Endothelial cell of umbilical vein (primary cell): ENCODE results near the gene GDI1. TPM values are rescaled to one million over a fixed set of nuclear protein-coding genes. Genes with fewer than 3 reads are reported as not detected.

Source experiments
- BruUV-seq: library from RNA; stranded (reverse); fragments of 400-500 nt; replicated peaks from 2 replicates; lab custom pipeline; 2021; lab: Mats Ljungman, UMichigan
- CTCF ChIA-PET: fragments of 300-600, 350-600 bp; sonication (Branson Sonifier 250); formaldehyde crosslinking; loops from one replicate; lab custom pipeline; 2021; ENCODE audit warnings: antibody characterized with exemption, inconsistent platforms; lab: Charles Lee
- POLR2A ChIA-PET: fragments of 300-600, 350-600 bp; sonication (Branson Sonifier 250); formaldehyde crosslinking; loops from one replicate; lab custom pipeline; 2021; ENCODE audit warnings: antibody characterized with exemption, inconsistent platforms; lab: Charles Lee
- DNase-seq: peaks from one replicate; pipeline ENCODE4 v3.0.0-alpha.2; 2011; ENCODE audit warnings: low read depth, low spot score
- FAIRE-seq: peaks from 2 replicates; lab custom pipeline; 2011; peaks lifted over from hg19 to GRCh38; lab: Jason Lieb, UNC
- H2AFZ ChIP-seq: 2 replicates; pipeline ENCODE4 v1.6.0; 2012; ENCODE audit warnings: low read depth, low read length, control low read depth, inconsistent platforms
- H3K27ac ChIP-seq: 2 replicates; pipeline ENCODE4 v1.5.1; 2011; ENCODE audit warnings: low read depth, mild to moderate bottlenecking, control low read depth, low read length, moderate library complexity; ENCODE audit not compliant: insufficient read depth
- H3K27me3 ChIP-seq, 2 experiments: 2 replicates each; pipeline versions ENCODE4 v1.6.0 to v1.6.1; 2011; ENCODE audit warnings: low read length in 2 of 2, mixed read lengths in 1 of 2; ENCODE audit not compliant: control insufficient read depth in 2 of 2, insufficient read depth in 2 of 2
- H3K36me3 ChIP-seq, 2 experiments: 2 replicates in 1 of 2; 3 replicates in 1 of 2; pipeline ENCODE4 v1.5.1; 2011; ENCODE audit warnings: low read length in 2 of 2, mild to moderate bottlenecking in 1 of 2, moderate library complexity in 1 of 2; ENCODE audit not compliant: control insufficient read depth in 2 of 2, insufficient read depth in 2 of 2; ENCODE audit errors: extremely low read depth in 1 of 2
- H3K4me1 ChIP-seq: 3 replicates; pipeline ENCODE4 v1.5.1; 2011; ENCODE audit warnings: mild to moderate bottlenecking, low read length; ENCODE audit not compliant: control insufficient read depth, insufficient read depth; ENCODE audit errors: extremely low read depth
- H3K4me2 ChIP-seq: 2 replicates; pipeline ENCODE4 v1.6.1; 2011; ENCODE audit warnings: low read length, control low read depth, mixed read lengths; ENCODE audit not compliant: insufficient read depth
- H3K4me3 ChIP-seq, 3 experiments: fragments of 200-600 bp in 1 of 3; sonication (generic), shearing (Covaris generic) in 1 of 3; replicated peaks in 1 of 3; 2 replicates each; pipeline ENCODE4 v1.5.1; 2011 to 2016; ENCODE audit warnings: control low read depth in 3 of 3, low read length in 3 of 3, mild to moderate bottlenecking in 2 of 3, inconsistent platforms in 1 of 3, low read depth in 1 of 3, moderate library complexity in 1 of 3; ENCODE audit not compliant: insufficient read depth in 1 of 3
- H3K79me2 ChIP-seq: 2 replicates; pipeline ENCODE4 v1.6.0; 2012; ENCODE audit warnings: low read length, inconsistent platforms; ENCODE audit not compliant: control insufficient read depth, insufficient read depth
- H3K9ac ChIP-seq: replicated peaks from 2 replicates; pipeline ENCODE3; 2011; ENCODE audit warnings: low read length, control low read depth; ENCODE audit not compliant: insufficient read depth; ENCODE audit errors: extremely low read depth
- H3K9me1 ChIP-seq: replicated peaks from 3 replicates; pipeline ENCODE4 v1.6.0; 2011; ENCODE audit warnings: mild to moderate bottlenecking, low read length; ENCODE audit not compliant: control insufficient read depth, insufficient read depth; ENCODE audit errors: extremely low read depth
- H3K9me3 ChIP-seq: replicated peaks from 2 replicates; pipeline ENCODE4 v1.5.1; 2012; ENCODE audit warnings: low read length, inconsistent platforms; ENCODE audit not compliant: control insufficient read depth, insufficient read depth
- H4K20me1 ChIP-seq: replicated peaks from 2 replicates; pipeline ENCODE3; 2011; ENCODE audit warnings: mild to moderate bottlenecking, low read length; ENCODE audit not compliant: control insufficient read depth, insufficient read depth; ENCODE audit errors: extremely low read depth
- CTCF ChIP-seq, 2 donors: IDR thresholded peaks; 1 replicate in 1 of 2; 2 replicates in 1 of 2; pipeline ENCODE4 v1.5.1; 2011; ENCODE audit warnings: low read length in 2 of 2, mild to moderate bottlenecking in 2 of 2, moderate library complexity in 2 of 2, control low read depth in 1 of 2, inconsistent platforms in 1 of 2, low read depth in 1 of 2; ENCODE audit not compliant: insufficient read depth in 1 of 2; ENCODE audit errors: extremely low read depth in 1 of 2
- EZH2 ChIP-seq: IDR thresholded peaks from 2 replicates; pipeline ENCODE4 v1.6.1; 2012; ENCODE audit warnings: borderline replicate concordance, low read depth, mild to moderate bottlenecking, moderate library complexity, low read length, inconsistent platforms; ENCODE audit not compliant: severe bottlenecking
- FOS ChIP-seq: IDR thresholded peaks from 2 replicates; pipeline ENCODE4 v1.6.1; 2011; ENCODE audit warnings: mild to moderate bottlenecking, low read length, moderate library complexity, borderline replicate concordance; ENCODE audit not compliant: insufficient read depth
- GATA2 ChIP-seq: IDR thresholded peaks from 2 replicates; pipeline ENCODE4 v1.7.0; 2011; ENCODE audit warnings: low read depth, mild to moderate bottlenecking, moderate library complexity, mixed read lengths, low read length; ENCODE audit not compliant: insufficient read length, insufficient read depth
- JUN ChIP-seq: IDR thresholded peaks from 2 replicates; pipeline ENCODE4 v1.6.1; 2011; ENCODE audit warnings: borderline replicate concordance, low read depth; ENCODE audit not compliant: insufficient read length, insufficient read depth
- MYC ChIP-seq: IDR thresholded peaks from one replicate; pipeline ENCODE4 v1.6.1; 2011; ENCODE audit warnings: mild to moderate bottlenecking, low read depth, low read length
- POLR2A ChIP-seq: IDR thresholded peaks from 2 replicates; pipeline ENCODE4 v1.6.1; 2012; ENCODE audit warnings: low read depth, mild to moderate bottlenecking, control low read depth, low read length
- POLR2AphosphoS5 ChIP-seq: IDR thresholded peaks from 2 replicates; pipeline ENCODE4 v1.6.1; 2012; ENCODE audit warnings: low read depth, mild to moderate bottlenecking, control low read depth, low read length, moderate library complexity; ENCODE audit not compliant: insufficient read depth
- dilution Hi-C: fragments of 300-500 bp; cut with MboI; formaldehyde crosslinking; loops from one replicate; pipeline ENCODE4 v1.15.0; 2019; ENCODE audit warnings: low sequenced_read_pairs; ENCODE audit not compliant: extremely low pct_ligation_motif_present
- intact Hi-C: fragments of 100-400 bp; cut with micrococcal nuclease; formaldehyde crosslinking; loops from one replicate; pipeline ENCODE4 v1.10.0; 2022
- polyA plus RNA-seq, 4 experiments: library from polyadenylated mRNA; depleted of rRNA in 3 of 4; stranded (reverse) in 3 of 4; unstranded in 1 of 4; fragments of >200 nt; gene quantifications; 2 replicates each; pipeline versions ENCODE4 v1.2.1 to v1.2.3, GENCODE V29; 2011 to 2012; ENCODE audit warnings: missing spikeins in 1 of 4
- total RNA-seq: library from RNA; stranded (reverse); gene quantifications from 2 replicates; pipeline ENCODE4 v1.2.3, GENCODE V29; 2021
- TF ChIP-seq, protein P1 (sequence below): IDR thresholded peaks from 2 replicates; pipeline ENCODE4 v1.6.1; 2011; ENCODE audit not compliant: insufficient read depth, insufficient read length

Gene GDI1
- total and polyA plus RNA-seq, 2 donors (not counting 3 experiments of a cell fraction or from before 2014, with no cell fraction given) = 128 to 247 TPM

- dilution Hi-C loops = no loop called here
- Histone ChIP-seq H3K9me3 (no peaks in the 10 kb centered on the region), H3K36me3 (no peaks in the 10 kb centered on the region), H4K20me1 (no peaks in the 10 kb centered on the region), H3K4me1 (peaks cover 6% of the 10 kb centered on the region), H3K27me3 (no peaks in the 10 kb centered on the region), H3K79me2 (no peaks in the 10 kb centered on the region), H3K4me2 (no peak overlapping the region), H2AFZ (no peak overlapping the region), H3K4me3 (no peak overlapping the region), H3K9ac (no peak overlapping the region), H3K27ac (no peak overlapping the region), H3K9me1 (no peaks in the 10 kb centered on the region)
- no TSS peak for BruUV-seq
- ChIA-PET CTCF (no interaction called here), POLR2A (no interaction called here)
- TF ChIP-seq EZH2 (no peak), MYC (no peak), POLR2AphosphoS5 (no peak), POLR2A (no peak), JUN (no peak), CTCF (IDR thresholded peaks at IDR 0.05; ENCODE audit: extremely low read depth in 1 of 2, insufficient read depth in 1 of 2, low read depth in 1 of 2, low read length in 2 of 2) (no peak), GATA2 (no peak), FOS (no peak)
- TF ChIP-seq, protein P1, sequence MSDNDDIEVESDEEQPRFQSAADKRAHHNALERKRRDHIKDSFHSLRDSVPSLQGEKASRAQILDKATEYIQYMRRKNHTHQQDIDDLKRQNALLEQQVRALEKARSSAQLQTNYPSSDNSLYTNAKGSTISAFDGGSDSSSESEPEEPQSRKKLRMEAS = no peak
- intact Hi-C loops = no loop called here
- DNase-seq (no peak), FAIRE-seq (no peak)
These were observed 17.8 kb upstream of the GDI1 start for GRCh38 chrX:154419189-154419588.
